ENCODE results near the gene EEF1B2. TPM values are rescaled to one million over a fixed set of nuclear protein-coding genes. Genes with fewer than 3 reads are reported as not detected.
"Not testable (repeated sequence)": the region's sequence is repeated elsewhere in the genome, so short reads cannot be mapped to it uniquely, and the experiment has no call there.

Gene EEF1B2
- total RNA-seq, 2 experiments from 2014 or later = 473 to 489 TPM

DNA sequence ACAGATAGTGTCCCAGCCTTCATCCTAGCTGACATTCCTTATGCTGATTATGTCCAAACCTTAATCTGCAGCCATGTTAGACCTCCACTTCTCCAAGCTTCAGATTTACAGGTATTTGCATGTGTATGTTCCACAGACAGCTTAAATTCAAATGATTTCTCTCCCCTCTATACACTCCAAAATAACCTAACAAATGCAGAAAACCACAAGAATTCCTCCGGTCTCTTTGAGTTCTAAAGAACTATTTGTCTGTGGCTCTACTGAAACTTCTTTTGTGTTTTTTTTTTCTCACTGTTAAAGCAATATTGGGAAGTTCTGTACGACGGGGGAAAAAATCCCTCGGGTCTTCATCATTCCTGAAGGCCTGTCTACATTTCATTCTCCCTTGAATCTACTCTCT is 9.1 kb upstream of the EEF1B2 start:
- ChIA-PET POLR2A (interaction anchor here (1.1 kb wide), 1 partner anchor 9 kb away, joined by 3 read pairs; the partner anchor contains the start of genes EEF1B2 and NDUFS1), CTCF (no interaction called here)
- H3K27ac Mint-ChIP-seq = no peak overlapping the region
- no peaks in the 10 kb centered on the region for H3K27me3 Mint-ChIP-seq
- no peak overlapping the region for H3K4me3 Mint-ChIP-seq
- DNase-seq = no peak
- H3K4me1 Mint-ChIP-seq = peaks cover 14% of the 10 kb centered on the region
- H3K9me3 Mint-ChIP-seq = no peaks in the 10 kb centered on the region
- H3K36me3 Mint-ChIP-seq (ENCODE audit: low read depth) = peaks cover 42% of the 10 kb centered on the region

DNA sequence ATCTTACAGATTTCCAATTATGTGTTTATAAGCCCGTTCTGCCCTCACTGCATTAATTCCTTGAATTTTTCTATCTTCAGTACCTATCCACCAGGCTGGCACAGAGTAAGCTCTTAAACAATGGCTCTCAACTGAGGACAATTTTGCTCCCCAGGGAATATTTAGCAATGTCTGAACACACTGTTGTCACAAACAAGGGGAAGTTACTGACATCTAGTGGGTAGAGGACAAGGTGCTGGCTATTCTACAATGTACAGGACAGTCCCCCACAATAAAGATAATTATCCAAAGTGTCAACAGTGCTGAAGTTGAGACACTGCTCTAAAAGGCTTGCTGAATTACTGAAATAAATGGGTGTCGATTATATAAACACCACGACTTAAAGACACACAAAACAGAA is 5.5 kb upstream of the EEF1B2 start:
- Mint-ChIP-seq H3K4me1 (peaks cover 33% of the 10 kb centered on the region), H3K9me3 (no peaks in the 10 kb centered on the region), H3K27ac (no peak overlapping the region), H3K36me3 (ENCODE audit: low read depth) (peaks cover 30% of the 10 kb centered on the region), H3K4me3 (no peak overlapping the region), H3K27me3 (no peaks in the 10 kb centered on the region)
- no peak for DNase-seq
- ChIA-PET CTCF (interaction anchor here (0.9 to 1.3 kb wide), 2 partner anchors 10 to 68 kb away, joined by 3 read pairs; partner anchors contain the start of gene INO80D), POLR2A (no interaction called here)

- DNase-seq, H3K27me3 Mint-ChIP-seq, H3K27ac Mint-ChIP-seq, H3K9me3 Mint-ChIP-seq, CTCF ChIA-PET: not testable (repeated sequence)
- POLR2A ChIA-PET = interaction anchor here (1.4 kb wide), 1 partner anchor 71 kb away, joined by 4 read pairs; the partner anchor contains the start of gene INO80D
- Mint-ChIP-seq H3K4me1 (peaks cover 43% of the 10 kb centered on the region), H3K4me3 (peak overlapping the region; percentile 24), H3K36me3 (ENCODE audit: low read depth) (peaks cover 35% of the 10 kb centered on the region)
These were observed 2.7 kb upstream of the EEF1B2 start for GRCh38 chr2:206157014-206157413.

GRCh38 chr2:206158563-206159345 is 941 bp upstream of the EEF1B2 start:
- DNase-seq = no peak
- Mint-ChIP-seq H3K27me3 (no peaks in the 10 kb centered on the region), H3K9me3 (no peaks in the 10 kb centered on the region), H3K36me3 (ENCODE audit: low read depth) (peaks cover 52% of the 10 kb centered on the region), H3K27ac (peak overlapping the region; percentile 91), H3K4me3 (peak overlapping the region; percentile 94), H3K4me1 (peaks cover 60% of the 10 kb centered on the region)
- ChIA-PET POLR2A (interaction anchor here (1.0 to 2.7 kb wide), 7 partner anchors 8 to 1466 kb away, joined by 3 to 29 read pairs (median 5); partner anchors contain the start of genes INO80D, METTL21A and ZDBF2), CTCF (interaction anchor here (0.9 kb wide), 1 partner anchor 23 kb away, joined by 3 read pairs; no protein-coding TSS in a partner anchor)

DNA sequence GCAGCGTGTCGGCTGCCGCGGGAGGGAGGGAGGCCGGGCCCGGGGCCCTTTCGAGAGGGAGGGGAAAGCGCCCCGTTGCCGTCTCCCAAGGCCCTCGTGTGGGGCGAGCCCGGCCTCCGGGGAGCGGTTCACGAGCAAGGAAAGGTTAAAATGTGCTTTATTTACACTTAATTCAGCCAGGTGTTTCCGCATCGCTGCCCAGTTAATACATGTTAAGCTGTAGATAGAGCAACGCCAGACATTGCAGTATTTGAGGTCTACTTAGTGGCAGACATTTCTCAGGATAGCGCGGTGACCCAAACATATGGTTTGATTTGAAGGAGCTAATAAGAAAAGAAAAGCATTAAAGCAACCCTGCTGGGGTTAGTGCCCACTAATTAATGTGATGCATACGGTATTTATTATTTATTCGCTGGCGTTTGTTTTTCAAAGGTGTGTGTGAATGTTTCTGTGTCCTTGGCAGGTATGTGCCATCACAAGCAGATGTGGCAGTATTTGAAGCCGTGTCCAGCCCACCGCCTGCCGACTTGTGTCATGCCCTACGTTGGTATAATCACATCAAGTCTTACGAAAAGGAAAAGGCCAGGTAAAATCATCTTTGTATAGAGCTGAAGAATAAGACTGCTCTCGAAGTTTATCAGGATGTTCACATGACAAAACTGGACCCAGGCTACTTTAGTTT is 571 bp downstream of the EEF1B2 start:
- peaks cover 58% of the 10 kb centered on the region for H3K36me3 Mint-ChIP-seq (ENCODE audit: low read depth)
- POLR2A ChIA-PET = interaction anchor here (0.6 to 2.7 kb wide), 13 partner anchors 15 to 1465 kb away, joined by 3 to 29 read pairs (median 5); partner anchors contain the start of genes CREB1, FASTKD2, INO80D and MDH1B
- H3K4me1 Mint-ChIP-seq = peaks cover 54% of the 10 kb centered on the region

DNA sequence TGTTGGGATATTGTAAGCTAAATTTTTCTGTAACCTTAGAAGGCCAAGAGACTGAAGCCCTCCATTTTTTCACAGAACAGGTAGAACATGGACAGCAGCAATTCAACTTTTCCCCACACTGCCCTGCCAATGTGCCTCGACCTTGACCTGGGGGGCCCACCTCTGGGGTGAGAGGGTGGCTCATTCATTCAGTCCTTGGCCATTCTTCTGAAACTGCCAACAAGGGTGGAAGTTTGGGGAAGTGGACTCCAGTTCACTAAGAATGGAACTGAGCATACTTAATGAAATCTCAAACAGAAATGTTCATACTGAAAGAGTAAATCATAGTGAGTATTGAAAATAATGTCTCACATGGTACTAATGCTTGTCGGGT is 1.1 kb downstream of the EEF1B2 start:
- POLR2A ChIA-PET = interaction anchor here (1.1 to 2.7 kb wide), 8 partner anchors 15 to 1464 kb away, joined by 3 to 29 read pairs (median 6); partner anchors contain the start of genes FASTKD2, INO80D, MDH1B and METTL21A
- H3K27ac Mint-ChIP-seq = peak overlapping the region; percentile 91
- no peaks in the 10 kb centered on the region for H3K27me3 Mint-ChIP-seq
- H3K9me3 Mint-ChIP-seq = no peaks in the 10 kb centered on the region
- CTCF ChIA-PET = interaction anchor here (1.2 to 2.3 kb wide), 3 partner anchors 74 to 100 kb away, joined by 4 to 9 read pairs (median 8); partner anchors contain the start of gene INO80D
- peaks cover 58% of the 10 kb centered on the region for H3K36me3 Mint-ChIP-seq (ENCODE audit: low read depth)
- H3K4me3 Mint-ChIP-seq = peak overlapping the region; percentile 94
- H3K4me1 Mint-ChIP-seq = peaks cover 54% of the 10 kb centered on the region
- DNase-seq = no peak

More for the DNA sequence above, 571 bp downstream of the EEF1B2 start:
- CTCF ChIA-PET = interaction anchor here (0.7 to 2.3 kb wide), 4 partner anchors 21 to 76 kb away, joined by 3 to 9 read pairs (median 6); partner anchors contain the start of gene INO80D
- Mint-ChIP-seq H3K27me3 (no peaks in the 10 kb centered on the region), H3K4me3 (peak overlapping the region; percentile 94), H3K9me3 (no peaks in the 10 kb centered on the region), H3K27ac (peak overlapping the region; percentile 91)
- no peak for DNase-seq

DNA sequence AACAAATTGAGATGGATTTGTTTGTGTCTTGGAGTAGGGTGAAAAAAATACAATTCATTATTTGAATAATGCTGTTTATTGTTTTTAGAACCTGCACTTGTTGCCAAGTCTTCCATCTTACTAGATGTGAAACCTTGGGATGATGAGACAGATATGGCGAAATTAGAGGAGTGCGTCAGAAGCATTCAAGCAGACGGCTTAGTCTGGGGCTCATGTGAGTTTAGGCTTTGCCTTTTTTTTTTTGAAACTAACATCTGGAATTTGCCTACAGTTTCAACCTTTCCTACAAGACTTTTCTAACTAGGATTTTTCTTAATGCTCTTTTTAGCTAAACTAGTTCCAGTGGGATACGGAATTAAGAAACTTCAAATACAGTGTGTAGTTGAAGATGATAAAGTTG is 2.7 kb downstream of the EEF1B2 start:
- peaks cover 60% of the 10 kb centered on the region for H3K36me3 Mint-ChIP-seq (ENCODE audit: low read depth)
- POLR2A ChIA-PET, H3K9me3 Mint-ChIP-seq, DNase-seq, H3K27me3 Mint-ChIP-seq, H3K4me3 Mint-ChIP-seq: not testable (repeated sequence)
- CTCF ChIA-PET = interaction anchor here (0.7 to 2.3 kb wide), 3 partner anchors 76 to 1142 kb away, joined by 3 to 8 read pairs (median 3); partner anchors contain the start of gene INO80D
- peak overlapping the region; percentile 58 for H3K27ac Mint-ChIP-seq
- H3K4me1 Mint-ChIP-seq = peaks cover 46% of the 10 kb centered on the region

- no peak for DNase-seq
- CTCF ChIA-PET = interaction anchor here (0.8 to 1.7 kb wide), 3 partner anchors 58 to 97 kb away, joined by 3 to 6 read pairs (median 3); no protein-coding TSS in a partner anchor
- H3K4me1 Mint-ChIP-seq = peaks cover 38% of the 10 kb centered on the region
- POLR2A ChIA-PET = no interaction called here
- peaks cover 63% of the 10 kb centered on the region for H3K36me3 Mint-ChIP-seq (ENCODE audit: low read depth)
- H3K9me3 Mint-ChIP-seq = no peaks in the 10 kb centered on the region
- no peaks in the 10 kb centered on the region for H3K27me3 Mint-ChIP-seq
- no peak overlapping the region for H3K27ac Mint-ChIP-seq
- H3K4me3 Mint-ChIP-seq = no peak overlapping the region
These were observed 3.7 kb downstream of the EEF1B2 start for GRCh38 chr2:206163251-206163880.

GRCh38 chr2:206164261-206164862 is 4.7 kb downstream of the EEF1B2 start:
- H3K9me3 Mint-ChIP-seq = no peaks in the 10 kb centered on the region
- no peak overlapping the region for H3K27ac Mint-ChIP-seq
- H3K4me3 Mint-ChIP-seq = no peak overlapping the region
- CTCF ChIA-PET = interaction anchor here (0.8 to 1.7 kb wide), 4 partner anchors 12 to 95 kb away, joined by 3 to 6 read pairs (median 3); no protein-coding TSS in a partner anchor
- H3K36me3 Mint-ChIP-seq (ENCODE audit: low read depth) = peaks cover 57% of the 10 kb centered on the region
- POLR2A ChIA-PET = no interaction called here
- no peaks in the 10 kb centered on the region for H3K27me3 Mint-ChIP-seq
- peaks cover 35% of the 10 kb centered on the region for H3K4me1 Mint-ChIP-seq
- no peak for DNase-seq

DNA sequence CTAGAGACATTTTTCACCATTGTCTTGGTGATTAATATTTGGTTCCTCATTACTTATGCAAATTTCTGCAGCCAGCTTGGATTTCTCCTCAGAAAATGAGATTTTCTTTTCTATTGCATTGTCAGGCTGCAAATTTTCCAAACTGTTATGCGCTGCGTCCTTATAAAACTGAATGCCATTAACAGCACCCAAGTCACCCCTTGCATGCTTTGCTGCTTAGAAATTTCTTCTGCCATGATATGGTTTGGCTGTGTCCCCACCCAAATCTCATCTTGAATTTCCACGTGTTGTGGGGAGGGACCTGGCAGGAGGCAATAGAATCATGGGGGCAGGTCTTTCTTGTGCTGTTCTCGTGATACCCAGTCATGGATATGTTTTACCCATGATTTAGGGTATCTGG is 8.5 kb downstream of the EEF1B2 start:
- CTCF ChIA-PET, POLR2A ChIA-PET, H3K27me3 Mint-ChIP-seq: not testable (repeated sequence)

GRCh38 chr2:206171624-206172397 is 12.1 kb downstream of the EEF1B2 start:
- H3K4me3 Mint-ChIP-seq, H3K9me3 Mint-ChIP-seq, POLR2A ChIA-PET, DNase-seq, H3K4me1 Mint-ChIP-seq, H3K27me3 Mint-ChIP-seq, CTCF ChIA-PET, H3K27ac Mint-ChIP-seq: not testable (repeated sequence)
- peaks cover 16% of the 10 kb centered on the region for H3K36me3 Mint-ChIP-seq (ENCODE audit: low read depth)

More for the DNA sequence above, 8.5 kb downstream of the EEF1B2 start:
- not testable (repeated sequence) for H3K4me1 Mint-ChIP-seq, H3K9me3 Mint-ChIP-seq, DNase-seq, H3K27ac Mint-ChIP-seq, H3K4me3 Mint-ChIP-seq
- H3K36me3 Mint-ChIP-seq (ENCODE audit: low read depth) = peaks cover 30% of the 10 kb centered on the region

DNA sequence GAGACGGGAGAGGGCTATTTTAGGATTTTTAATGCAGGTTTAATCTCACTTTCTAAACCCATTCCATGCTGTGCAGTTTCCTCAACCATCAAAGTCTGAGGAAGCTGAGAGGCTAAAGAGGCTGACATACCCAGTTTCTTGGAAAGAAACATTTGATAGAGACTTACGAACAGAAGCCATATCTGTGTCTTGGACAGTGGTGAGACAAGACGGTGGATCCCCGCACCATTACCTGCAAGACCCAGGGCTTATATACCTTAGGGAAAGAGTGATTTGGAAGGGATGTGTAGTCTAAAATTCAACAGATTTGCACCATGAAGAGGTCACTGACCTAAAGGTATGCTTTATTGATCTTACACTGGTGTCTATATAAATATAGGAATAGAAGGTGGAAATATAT is 13.5 kb downstream of the EEF1B2 start:
- POLR2A ChIA-PET = no interaction called here
- H3K27ac Mint-ChIP-seq = no peak overlapping the region
- H3K36me3 Mint-ChIP-seq (ENCODE audit: low read depth) = peaks cover 8% of the 10 kb centered on the region
- H3K27me3 Mint-ChIP-seq = peaks cover 4% of the 10 kb centered on the region
- H3K9me3 Mint-ChIP-seq = peaks cover 5% of the 10 kb centered on the region
- H3K4me3 Mint-ChIP-seq = no peak overlapping the region
- DNase-seq = no peak
- H3K4me1 Mint-ChIP-seq = no peaks in the 10 kb centered on the region
- CTCF ChIA-PET = no interaction called here
